ENCODE measurements around the gene MLH1.

GRCh38 chr3:37017683-37018082, 24.4 kb downstream of the MLH1 start:
- TF ChIP-seq CTCF (IDR thresholded peaks at IDR 0.05), result no peak
- TF ChIP-seq EP300 (IDR thresholded peaks at IDR 0.05), result no peak
- no peak for TF ChIP-seq POLR2AphosphoS5 (IDR thresholded peaks at IDR 0.05)
